ENCODE results near the gene KIF5C. TPM values are rescaled to one million over a fixed set of nuclear protein-coding genes. Genes with fewer than 3 reads are reported as not detected.

Gene KIF5C
- total and polyA plus RNA-seq, 4 donors: 0.06 to 0.25 (median 0.14) TPM

DNA sequence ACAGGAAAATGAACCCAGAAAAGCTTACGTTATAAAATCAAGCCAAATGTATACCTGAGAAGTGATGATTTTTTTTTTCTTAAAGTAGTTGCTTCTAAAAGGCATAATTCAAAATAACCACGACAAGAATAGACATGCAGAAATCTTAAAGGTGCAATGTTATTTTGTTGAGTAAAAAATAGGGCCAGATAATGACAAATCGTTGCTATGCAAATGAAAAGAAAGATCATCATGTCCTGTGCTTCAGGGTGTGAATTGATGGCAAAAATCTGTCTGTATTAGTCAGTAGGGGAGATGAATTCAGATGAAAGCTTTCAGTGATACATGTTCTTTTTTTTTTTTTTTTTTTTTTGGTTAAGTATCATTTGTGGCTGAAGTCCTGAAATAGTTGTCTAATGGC lies 187.5 kb downstream of the KIF5C start:
- Histone ChIP-seq H3K4me3 (ENCODE audit: low read depth in 1 of 3, low read length in 3 of 3) (no peak overlapping the region), H3K27me3 (ENCODE audit: control insufficient read depth in 4 of 4, insufficient read depth in 4 of 4, low read length in 3 of 4) (peaks cover 0 to 2% (median 0%) of the 10 kb centered on the region in 4 donors), H3K9ac (ENCODE audit: low read depth in 1 of 2, low read length in 2 of 2) (no peak overlapping the region), H3K4me1 (ENCODE audit: control insufficient read depth in 4 of 4, insufficient read depth in 4 of 4, low read length in 3 of 4) (no peaks in the 10 kb centered on the region), H3K36me3 (ENCODE audit: control insufficient read depth in 4 of 4, insufficient read depth in 3 of 4, low read depth in 1 of 4, low read length in 3 of 4) (no peaks in the 10 kb centered on the region), H3K27ac (ENCODE audit: low read depth in 1 of 2, low read length in 2 of 2) (no peak overlapping the region), H3K9me3 (ENCODE audit: control insufficient read depth in 4 of 4, low read length in 3 of 4) (no peaks in the 10 kb centered on the region)
- WGBS: 75% methylated on average over 3 of the region's 3 CpGs
- TF ChIP-seq RAD21 (IDR thresholded peaks at IDR 0.05) (no peak), FOXA2 (IDR thresholded peaks at IDR 0.05) (no peak), HNF4G (IDR thresholded peaks at IDR 0.05) (no peak), NR2F2 (IDR thresholded peaks at IDR 0.05) (no peak)
- TF ChIP-seq, protein P1, sequence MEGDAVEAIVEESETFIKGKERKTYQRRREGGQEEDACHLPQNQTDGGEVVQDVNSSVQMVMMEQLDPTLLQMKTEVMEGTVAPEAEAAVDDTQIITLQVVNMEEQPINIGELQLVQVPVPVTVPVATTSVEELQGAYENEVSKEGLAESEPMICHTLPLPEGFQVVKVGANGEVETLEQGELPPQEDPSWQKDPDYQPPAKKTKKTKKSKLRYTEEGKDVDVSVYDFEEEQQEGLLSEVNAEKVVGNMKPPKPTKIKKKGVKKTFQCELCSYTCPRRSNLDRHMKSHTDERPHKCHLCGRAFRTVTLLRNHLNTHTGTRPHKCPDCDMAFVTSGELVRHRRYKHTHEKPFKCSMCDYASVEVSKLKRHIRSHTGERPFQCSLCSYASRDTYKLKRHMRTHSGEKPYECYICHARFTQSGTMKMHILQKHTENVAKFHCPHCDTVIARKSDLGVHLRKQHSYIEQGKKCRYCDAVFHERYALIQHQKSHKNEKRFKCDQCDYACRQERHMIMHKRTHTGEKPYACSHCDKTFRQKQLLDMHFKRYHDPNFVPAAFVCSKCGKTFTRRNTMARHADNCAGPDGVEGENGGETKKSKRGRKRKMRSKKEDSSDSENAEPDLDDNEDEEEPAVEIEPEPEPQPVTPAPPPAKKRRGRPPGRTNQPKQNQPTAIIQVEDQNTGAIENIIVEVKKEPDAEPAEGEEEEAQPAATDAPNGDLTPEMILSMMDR (IDR thresholded peaks at IDR 0.05; ENCODE audit: low read depth, low read length, missing input control): no peak
- TF ChIP-seq, protein P2, sequence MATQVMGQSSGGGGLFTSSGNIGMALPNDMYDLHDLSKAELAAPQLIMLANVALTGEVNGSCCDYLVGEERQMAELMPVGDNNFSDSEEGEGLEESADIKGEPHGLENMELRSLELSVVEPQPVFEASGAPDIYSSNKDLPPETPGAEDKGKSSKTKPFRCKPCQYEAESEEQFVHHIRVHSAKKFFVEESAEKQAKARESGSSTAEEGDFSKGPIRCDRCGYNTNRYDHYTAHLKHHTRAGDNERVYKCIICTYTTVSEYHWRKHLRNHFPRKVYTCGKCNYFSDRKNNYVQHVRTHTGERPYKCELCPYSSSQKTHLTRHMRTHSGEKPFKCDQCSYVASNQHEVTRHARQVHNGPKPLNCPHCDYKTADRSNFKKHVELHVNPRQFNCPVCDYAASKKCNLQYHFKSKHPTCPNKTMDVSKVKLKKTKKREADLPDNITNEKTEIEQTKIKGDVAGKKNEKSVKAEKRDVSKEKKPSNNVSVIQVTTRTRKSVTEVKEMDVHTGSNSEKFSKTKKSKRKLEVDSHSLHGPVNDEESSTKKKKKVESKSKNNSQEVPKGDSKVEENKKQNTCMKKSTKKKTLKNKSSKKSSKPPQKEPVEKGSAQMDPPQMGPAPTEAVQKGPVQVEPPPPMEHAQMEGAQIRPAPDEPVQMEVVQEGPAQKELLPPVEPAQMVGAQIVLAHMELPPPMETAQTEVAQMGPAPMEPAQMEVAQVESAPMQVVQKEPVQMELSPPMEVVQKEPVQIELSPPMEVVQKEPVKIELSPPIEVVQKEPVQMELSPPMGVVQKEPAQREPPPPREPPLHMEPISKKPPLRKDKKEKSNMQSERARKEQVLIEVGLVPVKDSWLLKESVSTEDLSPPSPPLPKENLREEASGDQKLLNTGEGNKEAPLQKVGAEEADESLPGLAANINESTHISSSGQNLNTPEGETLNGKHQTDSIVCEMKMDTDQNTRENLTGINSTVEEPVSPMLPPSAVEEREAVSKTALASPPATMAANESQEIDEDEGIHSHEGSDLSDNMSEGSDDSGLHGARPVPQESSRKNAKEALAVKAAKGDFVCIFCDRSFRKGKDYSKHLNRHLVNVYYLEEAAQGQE (IDR thresholded peaks at IDR 0.05): no peak
- DNase-seq (ENCODE audit: low spot score): no peak

GRCh38 chr2:149063177-149063576 lies 188.2 kb downstream of the KIF5C start:
- TF ChIP-seq HNF4A (conservative IDR thresholded peaks at IDR 0.05): no peak
- no peak for TF ChIP-seq SP1 (IDR thresholded peaks at IDR 0.05)
- no peak for TF ChIP-seq JUND (IDR thresholded peaks at IDR 0.05)
- TF ChIP-seq, protein P1 (IDR thresholded peaks at IDR 0.05; ENCODE audit: low read depth, low read length, missing input control): no peak
- TF ChIP-seq NR2F2 (IDR thresholded peaks at IDR 0.05): no peak
- TF ChIP-seq GABPA (IDR thresholded peaks at IDR 0.05 in 1 of 2, conservative IDR thresholded peaks at IDR 0.05 in 1 of 2): no peak
- TF ChIP-seq, protein P2 (IDR thresholded peaks at IDR 0.05): no peak
- no peak for TF ChIP-seq RXRA (IDR thresholded peaks at IDR 0.05)
- TF ChIP-seq TAF1 (conservative IDR thresholded peaks at IDR 0.05): no peak
- no peak for TF ChIP-seq YY1 (IDR thresholded peaks at IDR 0.05)
- TF ChIP-seq HNF4G (IDR thresholded peaks at IDR 0.05): no peak
- TF ChIP-seq, protein P3, sequence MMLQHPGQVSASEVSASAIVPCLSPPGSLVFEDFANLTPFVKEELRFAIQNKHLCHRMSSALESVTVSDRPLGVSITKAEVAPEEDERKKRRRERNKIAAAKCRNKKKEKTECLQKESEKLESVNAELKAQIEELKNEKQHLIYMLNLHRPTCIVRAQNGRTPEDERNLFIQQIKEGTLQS (IDR thresholded peaks at IDR 0.05): no peak
- Histone ChIP-seq H3K4me3 (ENCODE audit: low read depth in 1 of 3, low read length in 3 of 3) (no peak overlapping the region), H3K36me3 (ENCODE audit: control insufficient read depth in 4 of 4, insufficient read depth in 3 of 4, low read depth in 1 of 4, low read length in 3 of 4) (no peaks in the 10 kb centered on the region), H3K27me3 (ENCODE audit: control insufficient read depth in 4 of 4, insufficient read depth in 4 of 4, low read length in 3 of 4) (peaks cover 0 to 2% (median 0%) of the 10 kb centered on the region in 4 donors), H3K4me1 (ENCODE audit: control insufficient read depth in 4 of 4, insufficient read depth in 4 of 4, low read length in 3 of 4) (no peaks in the 10 kb centered on the region), H3K27ac (ENCODE audit: low read depth in 1 of 2, low read length in 2 of 2) (no peak overlapping the region), H3K9ac (ENCODE audit: low read depth in 1 of 2, low read length in 2 of 2) (no peak overlapping the region), H3K9me3 (ENCODE audit: control insufficient read depth in 4 of 4, low read length in 3 of 4) (no peaks in the 10 kb centered on the region)
- DNase-seq (ENCODE audit: low spot score): no peak
- 73% methylated on average over 4 of the region's 4 CpGs for WGBS
